HG02610 (cell line): ENCODE measurements around the gene DKKL1.

Experiments used
- ATAC-seq: cut with Tn5 transposase; IDR thresholded peaks from one replicate; pipeline ENCODE4 v1.9.1; 2021; ENCODE audit warnings: mild to moderate bottlenecking, moderate library complexity; ENCODE audit not compliant: unreplicated experiment

The DKKL1 gene

DNA sequence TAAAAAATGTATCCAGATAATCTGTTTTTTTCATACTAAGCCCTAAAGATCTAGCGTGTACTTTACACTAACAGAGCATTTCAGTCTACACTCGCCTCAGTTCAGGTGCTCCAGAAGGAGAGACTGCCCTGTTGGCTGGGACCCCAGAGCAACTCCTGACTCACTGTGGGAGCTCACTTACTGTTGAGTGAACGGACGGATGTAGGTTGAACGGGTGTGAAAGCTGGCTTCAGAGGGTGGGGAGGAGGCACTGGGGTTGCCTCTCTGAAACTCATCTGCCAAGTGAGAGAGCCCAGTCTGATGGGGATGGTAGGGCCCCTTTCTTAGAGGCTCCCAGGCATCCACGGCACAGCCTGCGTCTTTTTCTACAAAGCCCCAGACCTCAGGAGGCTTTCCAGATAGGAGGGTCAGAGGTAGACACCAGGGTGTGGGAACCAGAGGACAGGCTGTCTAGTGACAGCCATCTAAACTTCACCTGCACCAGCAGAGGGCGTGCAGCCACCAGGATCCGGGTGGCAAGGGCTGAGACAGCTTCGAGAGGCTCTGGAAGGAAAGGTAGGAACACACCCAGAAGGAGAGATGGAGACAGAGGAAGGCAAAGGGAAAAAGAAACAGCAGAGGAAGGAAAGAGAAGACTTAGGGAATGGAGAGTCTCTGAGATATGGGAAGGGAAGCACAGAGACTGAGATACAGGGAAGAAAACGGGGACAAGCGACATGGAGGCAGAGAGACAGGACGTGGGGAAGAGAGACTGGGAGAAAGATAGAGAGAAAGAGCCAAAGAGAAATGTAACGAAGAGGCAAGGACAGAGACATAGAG lies 28.1 kb downstream of the DKKL1 start:
- peak; percentile 62 for ATAC-seq

DNA sequence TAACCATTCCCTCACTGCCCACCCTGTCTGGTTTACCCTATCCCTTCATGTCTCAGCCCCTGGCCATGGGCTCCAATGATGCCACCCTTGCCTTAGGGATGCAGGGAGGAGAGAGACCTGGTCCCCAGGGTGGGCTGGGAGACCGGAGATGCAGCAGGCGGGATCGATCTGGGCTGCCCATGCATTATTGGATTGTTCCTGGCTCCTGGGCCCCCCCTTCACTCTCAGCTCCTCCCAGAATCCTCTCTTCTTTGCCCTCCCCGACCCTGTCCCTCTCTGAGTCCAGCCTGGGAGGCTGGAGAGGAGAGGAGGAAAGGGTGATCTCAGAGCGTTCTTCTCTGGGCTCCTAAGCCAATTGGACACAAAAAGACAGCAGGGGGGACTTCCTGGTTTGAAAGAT lies 30.2 kb downstream of the DKKL1 start:
- no peak for ATAC-seq

DNA sequence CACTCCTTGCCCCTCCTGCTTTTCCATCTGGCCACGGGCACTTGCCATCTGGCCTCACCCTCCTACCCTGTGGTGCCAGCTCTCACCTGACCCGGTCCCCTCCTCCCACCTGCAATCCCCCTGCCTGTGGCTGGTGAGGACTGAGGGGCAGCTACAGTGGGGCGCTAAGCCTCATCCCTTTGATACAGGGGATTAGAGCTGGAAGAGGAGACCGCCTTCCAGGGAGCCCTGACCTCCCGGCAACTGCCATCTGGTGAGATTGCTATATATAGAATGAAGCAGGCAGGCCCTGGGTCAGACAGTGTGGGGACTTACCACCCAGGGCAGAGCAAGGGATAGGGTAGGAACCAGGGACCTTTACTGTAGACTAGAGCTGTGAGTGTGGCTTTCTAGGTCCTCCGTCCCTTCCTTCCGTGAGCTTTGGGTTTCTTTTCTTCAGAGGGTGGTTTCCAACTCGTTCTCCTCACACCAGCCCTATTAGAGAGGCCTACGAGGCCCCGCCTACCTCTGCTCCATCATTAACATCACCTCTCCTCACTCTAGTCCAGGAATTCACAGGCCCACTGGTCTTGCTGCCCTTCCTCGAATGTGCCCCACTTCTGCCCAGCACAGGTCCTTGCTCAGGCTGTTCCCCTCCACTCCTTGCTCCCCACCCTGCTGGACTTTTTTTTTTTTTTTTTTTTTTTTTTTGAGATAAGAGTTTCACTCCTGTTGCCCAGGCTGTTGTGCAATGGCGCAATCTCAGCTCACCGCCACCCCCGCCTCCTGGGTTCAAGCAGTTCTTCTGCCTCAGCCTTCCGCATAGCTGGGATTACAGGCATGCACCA lies 32.1 kb downstream of the DKKL1 start:
- no peak for ATAC-seq

DNA sequence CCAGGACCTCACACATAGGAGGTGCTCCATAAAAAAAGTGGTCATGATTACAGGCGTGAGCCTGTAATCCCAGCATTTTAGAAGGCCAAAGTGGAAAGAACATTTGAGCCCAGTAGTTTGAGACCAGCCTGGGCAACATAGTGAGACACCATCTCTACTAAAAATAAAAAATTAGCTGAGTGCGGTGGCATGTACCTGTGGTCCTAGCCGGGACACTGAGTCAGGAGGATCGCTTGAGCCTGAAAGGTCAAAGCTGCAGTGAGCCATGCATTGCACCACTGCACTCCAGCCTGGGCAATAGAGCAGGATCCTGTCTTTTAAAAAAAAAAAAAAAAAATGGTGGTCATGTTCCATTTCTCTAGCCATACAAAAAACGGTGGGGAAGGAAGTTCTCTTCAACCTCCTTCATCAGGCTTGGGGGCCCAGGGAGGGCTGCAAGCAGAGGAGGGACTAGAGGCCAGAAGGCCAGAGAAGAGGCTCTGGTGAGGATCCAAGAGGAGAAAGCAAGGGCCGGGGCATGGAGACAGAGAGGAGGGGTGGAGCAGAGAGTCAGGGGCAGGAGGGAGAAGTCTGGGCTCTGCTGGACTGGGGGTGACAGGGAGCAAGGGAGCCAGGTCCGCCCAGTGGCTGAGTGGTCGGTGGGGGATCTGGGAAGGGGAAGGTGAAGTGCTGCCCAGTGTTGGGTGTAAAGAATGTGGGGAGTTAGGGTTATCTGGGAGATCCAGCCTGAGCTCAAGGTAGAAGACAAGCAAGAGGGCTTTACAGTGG lies 33.2 kb downstream of the DKKL1 start:
- no peak for ATAC-seq

DNA sequence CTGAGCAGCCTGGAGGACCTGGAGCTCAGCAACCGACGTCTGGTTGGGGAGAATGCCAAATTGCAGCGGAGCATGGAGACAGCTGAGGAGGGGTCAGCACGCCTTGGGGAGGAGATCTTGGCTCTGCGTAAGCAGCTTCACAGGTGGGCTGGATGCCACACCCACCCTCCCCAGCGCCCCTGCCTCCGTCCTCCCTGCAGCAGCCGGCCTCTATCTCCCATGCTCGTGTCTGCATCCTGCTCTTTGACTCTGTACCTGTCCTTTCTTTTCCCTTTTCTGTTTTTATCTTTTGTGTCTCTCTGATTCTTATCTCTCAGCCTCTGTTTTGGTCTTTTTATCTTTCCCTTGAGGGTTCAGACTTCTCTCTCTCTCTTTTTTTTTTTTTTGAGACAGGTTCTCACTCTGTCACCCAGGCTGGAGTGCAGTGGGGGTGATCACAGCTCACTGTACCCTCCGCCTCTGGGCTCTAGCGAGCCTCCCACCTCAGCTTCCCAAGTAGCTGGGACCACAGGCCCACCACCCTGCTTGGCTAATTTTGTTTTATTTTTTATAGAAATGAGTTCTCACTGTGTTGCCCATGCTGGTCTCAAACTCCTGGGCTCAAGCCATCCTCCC lies 34.4 kb downstream of the DKKL1 start:
- ATAC-seq: no peak

DNA sequence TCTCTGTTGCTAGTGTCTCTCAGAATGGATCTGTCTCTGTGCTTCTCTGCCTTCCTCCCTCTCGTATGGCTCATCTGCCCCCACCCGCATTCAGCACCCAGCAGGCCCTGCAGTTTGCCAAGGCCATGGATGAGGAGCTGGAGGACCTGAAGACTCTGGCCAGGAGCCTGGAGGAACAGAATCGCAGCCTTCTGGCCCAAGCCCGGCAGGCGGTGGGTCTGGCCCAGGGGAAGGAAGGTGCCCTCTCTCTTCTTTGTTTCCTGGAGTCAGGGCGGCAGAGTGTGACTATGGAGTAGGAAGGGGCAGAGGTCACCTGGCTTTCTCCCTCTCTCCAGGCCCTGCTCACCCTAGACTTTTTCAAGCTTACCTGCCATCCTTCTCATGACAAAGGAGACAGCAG lies 35.3 kb downstream of the DKKL1 start:
- ATAC-seq: no peak

DNA sequence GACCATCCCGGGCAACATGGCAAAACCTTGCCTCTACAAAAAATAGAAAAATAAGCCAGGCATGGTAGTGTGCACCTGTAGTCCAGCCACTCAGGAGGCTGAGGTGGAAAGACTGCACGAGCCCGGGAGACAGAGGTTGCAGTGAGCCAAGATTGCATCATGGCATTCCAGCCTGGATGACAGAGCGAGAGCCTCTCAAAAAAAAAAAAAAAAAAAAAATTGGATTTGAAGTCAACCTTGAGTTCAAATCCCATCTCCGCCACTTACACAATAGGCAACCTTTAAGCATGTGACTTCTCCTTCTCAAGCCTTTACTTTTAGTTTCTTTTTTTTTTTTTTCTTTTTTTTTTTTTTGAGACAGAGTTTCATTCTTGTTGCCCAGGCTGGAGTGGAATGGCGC lies 36.4 kb downstream of the DKKL1 start:
- ATAC-seq: no peak

DNA sequence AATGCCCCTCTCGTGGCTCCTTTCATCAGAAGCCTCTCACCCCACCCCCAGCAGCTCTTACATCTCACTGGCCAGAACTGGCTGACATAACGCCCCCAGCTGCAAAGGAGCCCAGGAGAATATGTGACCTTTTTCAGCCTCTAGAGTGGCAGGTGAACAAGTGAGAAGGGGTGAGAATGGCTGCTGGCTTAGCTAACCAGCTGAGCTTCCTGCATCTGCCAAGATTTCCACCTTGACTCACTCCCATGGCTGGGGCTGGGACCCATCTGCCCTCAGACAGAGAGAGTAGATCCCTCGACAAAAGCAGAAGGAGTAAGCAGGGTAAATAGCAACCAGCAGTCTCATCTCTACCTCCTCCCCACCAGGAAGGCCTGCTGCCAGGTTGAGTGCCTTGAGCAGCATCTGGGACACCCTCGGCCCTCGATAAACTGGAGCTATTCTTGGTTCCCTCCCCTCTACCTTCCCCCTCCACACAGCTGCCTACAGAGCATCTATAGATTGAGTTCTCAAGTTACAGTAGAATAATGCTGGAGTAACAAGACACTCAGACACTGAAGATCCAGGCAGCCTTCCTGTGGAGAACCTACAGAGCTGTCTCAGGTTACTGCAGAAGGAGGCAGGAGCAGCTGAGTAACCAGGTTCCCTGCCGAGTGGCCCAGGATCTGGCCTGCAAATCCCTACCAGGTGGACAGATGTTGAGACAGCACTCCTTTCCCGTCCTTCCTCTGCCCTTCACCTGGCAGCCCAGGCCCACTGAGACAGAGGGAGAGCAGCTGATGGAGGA lies 39.9 kb downstream of the DKKL1 start:
- no peak for ATAC-seq

DNA sequence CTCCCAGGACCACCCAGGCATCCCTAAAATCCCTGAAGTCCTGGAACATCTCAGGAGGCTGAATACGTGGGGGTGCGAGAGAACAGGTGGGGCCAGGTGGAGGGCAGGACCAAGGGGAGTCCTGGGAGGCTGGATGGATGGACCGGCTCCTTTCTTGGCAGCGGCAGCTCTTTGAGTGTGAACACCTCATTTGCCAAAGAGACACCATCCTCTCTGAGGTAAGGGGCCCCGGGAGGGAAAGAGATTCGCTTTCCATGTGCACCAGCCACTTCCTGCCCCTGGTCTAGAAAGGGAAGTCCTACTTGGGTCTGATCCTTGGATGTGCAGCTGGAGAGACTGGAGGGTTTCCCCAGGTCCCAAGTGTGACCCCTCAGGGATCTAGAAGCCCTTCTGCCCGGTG lies 43.4 kb downstream of the DKKL1 start:
- no peak for ATAC-seq

DNA sequence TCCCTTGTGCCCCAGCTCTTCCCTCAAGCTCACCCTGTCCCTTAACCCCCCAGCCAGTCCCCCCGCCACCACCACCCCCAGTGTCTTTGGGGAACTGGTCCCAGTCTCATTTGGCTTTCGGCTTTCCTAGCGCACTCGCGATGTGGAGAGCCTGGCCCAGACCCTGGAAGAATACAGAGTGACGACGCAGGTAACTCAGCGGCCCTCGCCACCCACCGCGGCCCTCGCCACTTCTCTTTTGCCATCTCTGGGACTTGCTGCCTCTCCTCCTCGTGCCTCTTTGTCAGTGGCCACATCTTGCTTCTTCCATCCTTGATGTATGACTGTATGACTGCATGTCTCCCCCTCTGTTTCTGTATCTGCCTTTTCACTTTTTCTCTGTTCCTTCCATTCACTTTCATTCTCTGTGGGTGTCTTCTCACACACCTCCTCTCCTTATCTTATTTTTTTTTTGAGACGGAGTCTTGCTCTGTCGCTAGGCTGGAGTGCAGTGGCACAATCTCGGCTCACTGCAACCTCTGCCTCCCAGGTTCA lies 43.9 kb downstream of the DKKL1 start:
- ATAC-seq: no peak

DNA sequence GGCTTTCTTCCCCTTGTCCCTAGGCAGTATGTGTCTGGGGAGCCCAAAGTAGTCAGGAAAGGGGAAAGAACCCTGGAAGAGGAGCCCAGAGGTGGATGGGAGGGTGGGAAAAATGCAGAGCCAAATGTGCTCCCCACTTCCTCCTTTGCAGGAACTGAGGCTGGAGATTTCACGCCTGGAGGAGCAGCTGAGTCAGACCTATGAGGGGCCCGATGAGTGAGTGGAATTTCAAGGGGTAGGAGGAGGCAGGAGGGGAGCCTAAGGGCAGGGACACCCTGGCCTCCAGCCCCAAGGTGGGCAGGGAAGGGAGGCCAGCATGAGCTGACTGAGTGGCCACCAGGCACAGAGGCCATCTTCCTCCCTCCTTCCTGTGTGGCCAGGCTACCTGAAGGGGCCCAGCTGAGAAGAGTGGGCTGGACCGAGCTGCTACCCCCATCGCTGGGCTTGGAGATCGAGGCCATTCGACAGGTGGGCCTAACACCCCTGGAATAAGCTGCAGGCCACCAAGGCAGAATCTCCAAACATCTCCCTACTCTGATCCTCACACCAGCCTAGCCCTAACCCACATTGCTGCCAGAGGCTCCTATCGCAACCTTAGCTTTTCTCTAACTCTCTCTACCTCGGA lies 45.3 kb downstream of the DKKL1 start:
- ATAC-seq: no peak

DNA sequence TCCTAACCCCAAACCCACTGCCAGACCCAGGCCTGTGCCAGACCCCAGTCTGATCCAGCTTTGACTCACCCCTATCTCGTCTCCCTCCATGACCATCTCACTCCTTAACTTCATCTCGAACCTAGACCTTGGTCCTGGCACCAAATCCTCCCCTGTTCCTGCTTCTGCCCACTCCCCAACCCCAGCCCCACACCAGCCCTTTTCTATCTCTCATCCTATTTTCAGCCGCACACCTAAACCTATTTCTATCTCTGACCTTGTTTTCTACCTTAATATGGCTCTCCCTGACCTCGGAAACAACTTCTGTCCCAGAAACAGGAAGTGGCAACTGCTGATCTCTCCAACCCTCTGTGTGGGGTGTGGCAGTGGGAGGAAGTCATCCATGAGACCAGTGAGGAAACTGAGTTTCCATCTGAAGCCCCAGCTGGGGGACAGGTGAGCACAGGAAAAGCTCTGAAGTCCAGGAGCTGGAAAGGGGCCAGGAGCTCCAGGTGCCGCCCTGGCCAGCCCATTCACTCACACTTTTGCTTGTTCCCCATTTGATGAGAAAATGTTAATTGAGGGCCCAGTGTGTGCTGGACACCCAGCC lies 45.9 kb downstream of the DKKL1 start:
- ATAC-seq: no peak

DNA sequence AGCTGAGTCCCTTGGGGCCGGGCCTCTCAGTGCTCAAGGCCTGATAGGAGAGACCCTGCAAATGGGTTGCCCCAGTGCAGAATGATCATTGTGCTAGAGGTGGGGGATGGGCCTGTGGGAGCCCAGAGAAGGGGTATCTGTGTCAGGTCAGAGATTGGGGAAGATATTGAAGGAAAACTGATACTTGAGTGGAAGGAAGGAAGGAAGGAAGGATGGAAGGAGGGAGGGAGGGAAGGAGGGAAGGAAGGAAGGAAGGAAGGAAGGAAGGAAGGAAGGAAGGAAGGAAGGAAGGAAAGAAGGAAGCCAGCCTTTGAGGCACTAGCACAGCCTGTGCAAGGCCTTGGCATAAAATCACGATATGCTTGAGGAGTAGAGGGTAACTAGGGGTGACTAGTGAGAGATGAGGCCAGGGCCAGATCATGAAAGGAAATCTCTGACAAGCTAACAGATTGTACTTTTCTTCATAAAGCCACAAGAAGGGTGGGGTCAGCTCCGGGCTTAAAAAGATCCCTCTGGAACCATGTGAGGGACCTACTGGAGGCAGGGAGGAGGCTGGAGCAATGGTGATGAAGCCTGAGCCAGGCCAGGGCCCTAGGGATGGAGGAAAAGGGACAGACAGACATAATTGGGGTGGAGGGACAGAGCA lies 48.1 kb downstream of the DKKL1 start:
- no peak for ATAC-seq

DNA sequence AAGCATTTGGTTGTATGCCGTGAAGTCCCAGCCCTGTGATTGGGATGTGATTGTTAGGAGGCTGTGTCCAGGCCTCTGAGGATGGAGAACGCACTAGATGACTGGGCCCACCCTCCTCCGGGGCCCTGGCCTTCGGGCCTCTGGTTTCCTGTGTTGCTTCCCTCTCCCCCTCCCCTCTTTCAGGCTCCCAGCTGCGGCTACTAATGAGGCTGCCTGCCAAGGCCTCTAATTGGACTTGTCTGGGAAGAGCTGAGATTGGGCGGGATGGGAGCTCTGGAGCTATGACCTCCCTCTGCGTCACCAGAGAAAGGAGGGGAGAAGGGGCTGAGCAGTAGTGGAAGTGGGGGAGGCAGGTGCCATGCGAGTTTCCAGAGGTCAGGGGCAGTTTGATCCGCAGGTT lies 49.7 kb downstream of the DKKL1 start:
- ATAC-seq: no peak

DNA sequence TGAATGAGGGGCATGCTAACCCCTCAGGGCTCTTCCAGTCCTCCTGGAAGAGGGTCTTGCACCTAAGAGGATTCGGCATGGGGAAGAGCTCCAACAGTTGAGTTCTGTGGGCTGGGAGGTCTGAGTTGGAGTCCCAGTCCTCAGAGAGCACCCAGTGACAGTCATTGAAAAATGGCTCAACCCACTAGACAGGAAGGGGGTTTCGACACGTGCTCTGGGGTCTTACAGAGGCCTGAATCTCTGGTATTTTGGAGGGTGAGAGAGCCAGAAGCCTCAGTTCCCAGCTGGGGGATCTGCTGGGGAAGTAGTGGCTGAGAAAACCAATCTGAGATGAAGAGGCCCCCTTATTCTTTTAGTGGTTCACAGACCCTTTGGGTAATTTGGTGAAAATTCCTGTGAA lies 50.6 kb downstream of the DKKL1 start:
- ATAC-seq: no peak

DNA sequence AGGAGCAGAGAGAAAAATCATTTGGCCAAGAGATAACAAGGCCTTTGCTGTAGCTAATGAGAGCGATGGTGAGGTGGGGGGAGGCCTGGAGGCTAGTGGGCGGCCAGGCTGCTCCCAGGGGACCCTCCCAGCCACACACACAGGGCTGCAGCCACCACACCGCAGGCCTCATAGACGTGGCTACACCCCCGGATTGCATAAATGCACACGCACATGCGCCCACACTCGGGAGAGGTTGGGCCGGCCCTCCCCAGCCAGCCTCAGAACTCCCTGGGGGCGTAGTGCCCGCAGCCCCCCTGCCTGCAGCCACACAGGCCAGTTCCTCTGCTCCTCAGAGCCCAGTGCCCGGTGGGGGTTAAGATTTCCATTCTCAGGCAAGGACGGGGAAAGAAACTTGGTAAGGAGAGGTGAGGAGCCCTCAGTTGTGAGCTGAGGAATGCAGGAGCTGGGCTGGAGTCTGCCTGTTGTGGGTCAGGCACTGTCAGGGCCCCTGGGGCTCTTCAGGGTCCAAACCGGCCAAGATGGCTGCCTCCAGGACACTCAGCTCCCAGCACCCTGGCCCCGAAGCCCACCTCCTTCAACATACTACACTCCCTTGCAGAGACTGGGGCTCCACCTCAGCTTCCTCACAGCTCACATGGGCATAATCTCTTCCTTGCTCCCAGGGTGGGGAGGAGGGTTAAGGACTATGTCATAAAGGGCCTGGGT lies 51.6 kb downstream of the DKKL1 start:
- ATAC-seq: no peak

DNA sequence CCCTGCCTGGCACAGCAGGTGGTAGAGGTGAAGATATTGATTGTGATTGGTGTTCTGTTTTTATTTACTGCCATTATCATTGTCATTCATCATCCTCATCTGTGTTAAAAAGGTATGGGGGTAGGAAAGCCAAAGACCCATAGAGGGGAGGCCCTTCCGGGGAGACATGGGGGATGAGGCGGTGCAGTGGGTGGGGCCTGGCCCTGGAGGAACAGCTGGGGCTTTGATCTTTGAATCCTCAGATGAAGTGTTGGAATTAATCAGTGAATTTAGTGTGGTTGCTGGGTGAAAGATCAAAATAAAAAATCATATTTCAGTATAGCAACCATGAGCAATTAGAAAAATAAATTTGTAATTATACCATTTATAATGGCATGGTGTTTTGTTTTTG lies 52.1 kb downstream of the DKKL1 start:
- ATAC-seq: no peak

DNA sequence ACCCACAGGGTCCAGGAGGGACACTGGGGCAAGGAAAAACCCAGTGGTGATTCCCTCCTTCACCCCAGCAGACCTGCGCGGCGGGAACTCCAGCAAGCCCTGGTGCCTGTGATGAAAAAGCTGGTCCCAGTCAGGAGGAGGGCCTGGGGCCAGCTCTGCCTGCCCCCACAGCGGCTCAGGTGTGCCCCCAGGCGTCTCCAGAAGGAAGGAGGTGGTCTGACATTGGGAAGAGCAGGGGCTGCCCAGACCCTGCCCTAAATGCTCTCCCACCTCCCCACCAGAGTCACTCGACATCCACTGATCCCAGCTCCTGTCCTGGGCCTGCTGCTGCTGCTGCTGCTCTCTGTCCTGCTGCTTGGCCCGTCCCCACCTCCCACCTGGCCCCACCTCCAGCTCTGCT lies 53.4 kb downstream of the DKKL1 start:
- no peak for ATAC-seq
